NB4 (cell line): Measurements from ENCODE around the gene NOP9.

ENCODE experiments used
- DNase-seq: peaks from one replicate; pipeline ENCODE4 v3.0.0; 2010; ENCODE audit warnings: low read depth
- H3K4me3 ChIP-seq: one replicate; pipeline ENCODE4 v1.5.1; 2011; ENCODE audit warnings: mild to moderate bottlenecking, low read depth, low read length, moderate library complexity
- MYC ChIP-seq: IDR thresholded peaks from 2 replicates; pipeline ENCODE4 v1.6.1; 2011; ENCODE audit warnings: low read depth, low read length
- POLR2A ChIP-seq: IDR thresholded peaks from 2 replicates; pipeline ENCODE4 v1.6.1; 2011; ENCODE audit warnings: mild to moderate bottlenecking; ENCODE audit not compliant: insufficient read length; ENCODE audit errors: extremely low read depth
- TF ChIP-seq, protein P1 (sequence below): IDR thresholded peaks from 2 replicates; pipeline ENCODE4 v1.6.1; 2011; ENCODE audit warnings: low read depth, low read length
- TF ChIP-seq, protein P2 (sequence below): IDR thresholded peaks from one replicate; pipeline ENCODE4 v1.5.1; 2012; ENCODE audit warnings: low read depth, low read length

Gene NOP9

DNA sequence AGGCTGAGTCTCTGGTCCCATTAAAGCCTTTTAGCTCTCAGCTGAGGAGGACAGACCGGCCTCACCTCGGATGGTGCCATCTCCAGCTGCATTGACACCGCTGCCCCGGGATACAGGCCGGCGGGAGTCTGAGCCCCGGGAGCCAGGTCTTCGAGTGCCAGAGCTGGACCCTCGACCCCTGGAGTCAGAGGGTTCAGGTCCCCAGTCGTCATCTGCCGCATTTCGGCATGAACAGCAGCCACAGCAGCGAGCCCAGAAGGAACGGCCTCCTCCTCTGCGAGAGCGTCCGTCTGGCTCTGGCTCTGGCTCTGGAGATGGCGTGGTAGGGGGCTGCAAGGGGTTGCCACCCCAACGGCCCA is 37.7 kb upstream of the NOP9 start:
- DNase-seq: no peak
- H3K4me3 ChIP-seq: no peak overlapping the region
- TF ChIP-seq, protein P1, sequence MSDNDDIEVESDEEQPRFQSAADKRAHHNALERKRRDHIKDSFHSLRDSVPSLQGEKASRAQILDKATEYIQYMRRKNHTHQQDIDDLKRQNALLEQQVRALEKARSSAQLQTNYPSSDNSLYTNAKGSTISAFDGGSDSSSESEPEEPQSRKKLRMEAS: no peak
- TF ChIP-seq MYC (no peak), POLR2A (no peak)
- TF ChIP-seq, protein P2, sequence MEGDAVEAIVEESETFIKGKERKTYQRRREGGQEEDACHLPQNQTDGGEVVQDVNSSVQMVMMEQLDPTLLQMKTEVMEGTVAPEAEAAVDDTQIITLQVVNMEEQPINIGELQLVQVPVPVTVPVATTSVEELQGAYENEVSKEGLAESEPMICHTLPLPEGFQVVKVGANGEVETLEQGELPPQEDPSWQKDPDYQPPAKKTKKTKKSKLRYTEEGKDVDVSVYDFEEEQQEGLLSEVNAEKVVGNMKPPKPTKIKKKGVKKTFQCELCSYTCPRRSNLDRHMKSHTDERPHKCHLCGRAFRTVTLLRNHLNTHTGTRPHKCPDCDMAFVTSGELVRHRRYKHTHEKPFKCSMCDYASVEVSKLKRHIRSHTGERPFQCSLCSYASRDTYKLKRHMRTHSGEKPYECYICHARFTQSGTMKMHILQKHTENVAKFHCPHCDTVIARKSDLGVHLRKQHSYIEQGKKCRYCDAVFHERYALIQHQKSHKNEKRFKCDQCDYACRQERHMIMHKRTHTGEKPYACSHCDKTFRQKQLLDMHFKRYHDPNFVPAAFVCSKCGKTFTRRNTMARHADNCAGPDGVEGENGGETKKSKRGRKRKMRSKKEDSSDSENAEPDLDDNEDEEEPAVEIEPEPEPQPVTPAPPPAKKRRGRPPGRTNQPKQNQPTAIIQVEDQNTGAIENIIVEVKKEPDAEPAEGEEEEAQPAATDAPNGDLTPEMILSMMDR: no peak

DNA sequence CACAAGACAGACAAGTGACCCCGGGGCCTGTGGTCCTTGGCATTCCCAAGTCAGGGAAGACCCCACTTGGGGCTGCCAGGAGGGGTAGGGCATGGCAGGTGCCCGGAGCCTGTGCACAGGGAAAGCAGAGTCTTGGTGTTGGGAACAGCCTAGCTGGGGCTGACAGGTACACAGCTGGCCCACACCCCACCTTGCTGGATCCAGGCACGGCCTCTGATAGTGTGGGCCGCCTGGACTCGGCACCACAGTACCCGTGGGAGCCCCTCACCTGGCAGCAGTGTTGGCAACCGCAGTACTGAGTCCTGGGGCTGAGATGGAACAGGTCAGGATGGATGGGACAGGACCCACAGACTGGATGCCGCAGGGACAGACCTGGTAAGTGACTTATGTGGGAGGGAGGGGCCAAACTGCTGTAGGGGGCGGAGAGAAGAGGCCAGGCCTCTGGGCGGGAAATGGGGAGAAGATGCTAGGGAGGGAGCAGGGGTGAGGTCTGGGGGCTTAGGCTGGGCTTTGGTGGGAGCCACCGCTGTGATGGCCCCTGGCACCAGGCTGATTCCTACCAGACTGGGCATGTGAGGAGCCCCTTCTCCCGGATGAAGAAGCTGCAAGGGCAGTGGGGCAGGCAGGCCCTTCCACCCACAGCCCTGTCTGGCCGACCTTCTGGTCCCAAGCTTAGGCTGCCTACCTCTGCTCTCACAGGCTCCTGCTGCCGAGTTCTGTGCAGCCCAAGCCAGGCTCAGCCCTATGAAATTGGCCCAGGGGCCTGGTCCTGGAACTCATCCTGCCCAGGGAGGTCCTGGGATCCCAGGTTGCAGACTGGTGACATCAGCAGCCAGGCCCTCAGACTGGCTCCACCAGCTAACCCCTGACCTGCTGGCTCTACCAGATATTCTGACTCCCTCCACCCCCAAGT is 36.6 kb upstream of the NOP9 start, which contains the start of gene TGM1:
TGM1 (minus strand) TSS at position 357 of the 913 bp plus-strand sequence. CDS start 825 bp downstream, outside the sequence.
- H3K4me3 ChIP-seq: no peak within 1 kb of the TSS
- TF ChIP-seq, protein P1: no peak
- no peak for DNase-seq

DNA sequence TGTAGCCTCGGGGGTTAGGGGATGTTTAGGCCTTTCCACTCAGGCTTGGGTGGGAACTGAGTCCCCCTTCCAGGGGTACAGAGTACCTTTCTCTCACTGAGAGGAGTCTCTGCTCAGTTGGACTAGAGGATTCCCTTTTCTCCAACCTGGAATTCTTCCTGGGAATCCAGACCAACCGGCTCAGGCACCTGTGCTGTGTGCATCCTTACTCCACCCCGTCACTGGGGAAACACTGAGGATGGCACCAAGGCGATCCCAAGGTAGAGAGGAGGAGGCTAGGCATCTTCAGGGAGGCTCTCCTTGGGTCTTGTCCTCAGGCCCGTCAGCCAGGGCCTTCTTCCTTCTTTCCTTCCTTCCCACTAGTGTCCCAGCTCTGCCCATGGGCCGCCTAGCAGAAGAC is 35.8 kb upstream of the NOP9 start:
- no peak for DNase-seq
- no peak overlapping the region for H3K4me3 ChIP-seq
- TF ChIP-seq, protein P1: no peak
- no peak for TF ChIP-seq POLR2A
- TF ChIP-seq, protein P2: no peak

DNA sequence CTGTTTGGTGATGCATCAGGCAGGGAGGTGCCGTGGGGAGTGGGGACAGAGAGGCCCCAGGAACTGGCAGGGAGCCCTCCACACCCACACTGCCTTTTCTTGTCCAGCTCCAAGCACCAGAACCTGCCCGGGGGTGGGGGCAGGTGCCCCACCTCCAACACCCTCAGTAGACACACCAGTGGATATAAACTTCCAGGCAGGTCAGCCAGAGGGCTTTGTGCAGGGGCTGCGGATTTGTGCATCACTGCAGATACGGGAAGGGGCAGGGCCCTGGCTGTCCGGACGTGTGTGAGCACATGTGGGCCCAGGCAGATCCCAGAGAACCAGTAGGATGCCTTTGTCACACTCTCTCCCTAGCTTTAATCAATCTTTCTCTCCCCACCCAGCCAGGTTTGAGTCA is 35.4 kb upstream of the NOP9 start:
- TF ChIP-seq, protein P1: no peak
- TF ChIP-seq MYC: no peak
- no peak for TF ChIP-seq POLR2A
- TF ChIP-seq, protein P2: no peak
- DNase-seq: no peak

DNA sequence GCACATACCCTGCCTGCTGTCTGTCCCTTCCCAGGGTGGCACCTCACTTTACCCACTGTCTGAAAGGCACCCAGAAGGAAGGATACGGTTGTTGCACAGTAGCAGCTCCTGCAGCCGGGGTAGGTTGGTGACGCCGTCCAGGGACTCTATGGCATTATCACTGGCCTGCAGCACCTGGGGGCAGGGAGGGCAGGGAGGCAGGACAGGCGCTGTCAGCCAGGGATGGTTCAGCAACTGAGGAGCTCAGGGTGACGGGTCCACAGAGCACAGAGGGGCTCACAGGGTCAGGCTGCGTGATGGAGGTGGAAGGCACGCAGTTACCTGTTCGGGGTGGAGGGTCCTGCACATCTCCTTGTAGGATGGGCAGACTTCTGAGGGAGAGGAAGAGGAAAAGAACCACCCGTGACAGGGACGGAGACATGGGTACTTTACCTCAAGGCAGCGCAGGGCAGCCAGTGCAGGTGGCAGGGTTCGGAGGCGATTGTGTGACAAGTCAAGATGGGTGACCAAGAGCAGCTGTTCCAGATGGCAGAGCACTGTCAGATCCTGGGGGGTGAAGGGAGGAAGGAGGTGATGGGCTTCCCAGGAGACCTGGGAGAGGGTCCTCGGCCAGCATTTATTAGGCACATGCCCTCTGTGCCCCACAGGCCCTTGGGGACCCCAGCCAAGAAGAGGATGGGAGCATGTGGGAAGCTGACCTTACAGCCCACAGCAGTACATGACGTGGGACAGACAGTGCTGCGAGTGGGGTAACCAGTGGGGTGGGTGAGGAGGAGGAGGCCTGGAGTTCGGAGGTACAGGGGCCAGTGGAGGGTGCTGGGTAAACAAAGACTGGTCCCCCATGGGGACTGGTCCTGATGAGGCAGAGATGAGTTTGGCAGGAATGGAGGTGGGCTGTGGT is 33.1 kb upstream of the NOP9 start:
- H3K4me3 ChIP-seq: no peak overlapping the region
- DNase-seq: no peak
- TF ChIP-seq POLR2A: no peak
- TF ChIP-seq, protein P1: no peak
- TF ChIP-seq MYC: no peak

More for the DNA sequence above, 35.4 kb upstream of the NOP9 start:
- no peak overlapping the region for H3K4me3 ChIP-seq

DNA sequence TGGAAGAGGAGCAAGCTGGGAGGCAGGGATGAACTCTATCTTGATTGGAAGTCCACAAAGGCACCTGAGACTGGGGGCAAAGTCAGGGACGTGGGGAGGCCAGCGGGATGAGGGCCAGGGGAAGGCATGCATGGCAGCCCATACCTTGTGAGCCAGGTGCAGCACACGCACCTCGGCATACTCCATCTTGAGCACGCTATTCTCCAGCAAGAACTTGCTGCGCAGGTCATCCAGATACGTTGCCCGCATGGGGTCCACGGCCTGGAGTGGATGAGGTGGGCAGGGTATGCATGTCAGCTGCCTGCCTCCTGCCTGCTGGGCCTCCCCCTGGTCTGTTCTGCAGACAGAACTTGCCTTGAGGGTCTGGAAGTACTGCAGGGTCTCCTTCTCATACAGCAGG is 32.1 kb upstream of the NOP9 start:
- no peak overlapping the region for H3K4me3 ChIP-seq
- TF ChIP-seq, protein P2: no peak
- TF ChIP-seq POLR2A (no peak), MYC (no peak)
- TF ChIP-seq, protein P1: no peak
- no peak for DNase-seq
